HG02885 (cell line): ENCODE data around the gene TEX19.
"Not testable (repeated sequence)": the region's sequence is repeated elsewhere in the genome, so short reads cannot be mapped to it uniquely, and the experiment has no call there.

Source experiments
- ATAC-seq: cut with Tn5 transposase; IDR thresholded peaks from one replicate; pipeline ENCODE4 v1.9.1; 2021; ENCODE audit warnings: mild to moderate bottlenecking; ENCODE audit not compliant: unreplicated experiment, poor library complexity

TEX19 gene

GRCh38 chr17:82333279-82334171, 25.5 kb upstream of the TEX19 start, which contains the start of gene SECTM1:
Gene SECTM1, minus strand, starts transcription at chr17:82333766. Its CDS starts 6,526 bp downstream, at chr17:82327240.
- no peak for ATAC-seq

DNA sequence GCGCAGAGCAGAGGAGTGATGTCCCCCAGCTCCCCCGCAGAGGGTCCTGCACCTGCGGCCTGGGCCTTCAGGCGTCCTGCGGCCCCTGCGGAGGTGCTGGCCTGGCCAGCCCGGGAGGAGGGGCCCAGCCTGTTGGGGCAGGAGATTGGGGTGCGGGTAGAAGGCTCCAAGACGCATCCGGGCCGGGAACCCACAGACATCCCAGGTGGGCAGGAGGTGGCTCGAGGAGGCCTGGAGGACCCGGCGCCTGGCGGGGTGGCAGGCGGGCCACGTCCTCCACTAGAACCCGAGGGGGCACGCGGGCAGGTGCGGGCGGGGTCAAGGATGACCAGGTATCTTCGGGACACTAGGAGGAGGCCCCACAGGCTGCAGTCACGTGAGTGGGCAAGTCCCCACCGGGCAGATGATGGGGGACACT, 24.8 kb upstream of the TEX19 start:
- ATAC-seq: no peak

- no peak for ATAC-seq
Measured at GRCh38 chr17:82334622-82335394, 24.2 kb upstream of the TEX19 start.

DNA sequence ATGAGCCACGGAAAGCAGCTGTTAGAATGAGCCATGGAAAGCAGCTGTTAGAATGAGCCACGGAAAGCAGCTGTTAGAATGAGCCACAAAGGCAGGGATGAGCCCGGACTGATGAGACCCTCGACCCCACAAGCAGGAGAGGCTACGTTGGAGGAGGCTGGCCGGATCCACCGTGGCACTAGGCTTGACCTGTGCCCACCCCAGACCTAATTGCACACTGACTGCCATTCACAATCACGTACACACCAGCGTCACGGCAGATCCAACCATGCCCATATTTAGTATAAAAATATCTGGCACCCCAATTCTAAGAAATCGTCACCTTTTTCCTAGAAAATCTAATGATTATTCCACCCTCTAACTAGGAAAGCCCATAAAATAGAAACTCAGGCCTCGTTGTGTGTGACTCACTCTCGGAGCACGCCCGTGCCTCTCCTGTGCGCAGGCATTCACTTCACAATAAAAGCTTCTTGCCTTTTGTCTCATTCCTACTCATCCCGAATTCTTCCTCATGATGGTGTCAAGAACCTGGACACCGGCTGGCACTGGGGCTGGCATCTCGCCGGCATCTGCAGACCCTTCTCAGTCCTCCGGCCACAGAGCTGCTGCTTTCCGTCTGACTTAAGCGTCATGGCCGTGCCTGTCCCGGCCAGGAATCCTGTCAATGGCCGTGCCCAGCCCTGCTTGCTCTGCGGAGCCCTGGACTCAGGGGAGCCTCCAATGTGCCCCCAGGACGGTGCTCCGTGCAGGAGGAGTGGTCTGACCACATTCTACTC, 20.0 kb upstream of the TEX19 start:
- ATAC-seq: no peak

- ATAC-seq: no peak
Measured at GRCh38 chr17:82339634-82340580, 19.1 kb upstream of the TEX19 start.

DNA sequence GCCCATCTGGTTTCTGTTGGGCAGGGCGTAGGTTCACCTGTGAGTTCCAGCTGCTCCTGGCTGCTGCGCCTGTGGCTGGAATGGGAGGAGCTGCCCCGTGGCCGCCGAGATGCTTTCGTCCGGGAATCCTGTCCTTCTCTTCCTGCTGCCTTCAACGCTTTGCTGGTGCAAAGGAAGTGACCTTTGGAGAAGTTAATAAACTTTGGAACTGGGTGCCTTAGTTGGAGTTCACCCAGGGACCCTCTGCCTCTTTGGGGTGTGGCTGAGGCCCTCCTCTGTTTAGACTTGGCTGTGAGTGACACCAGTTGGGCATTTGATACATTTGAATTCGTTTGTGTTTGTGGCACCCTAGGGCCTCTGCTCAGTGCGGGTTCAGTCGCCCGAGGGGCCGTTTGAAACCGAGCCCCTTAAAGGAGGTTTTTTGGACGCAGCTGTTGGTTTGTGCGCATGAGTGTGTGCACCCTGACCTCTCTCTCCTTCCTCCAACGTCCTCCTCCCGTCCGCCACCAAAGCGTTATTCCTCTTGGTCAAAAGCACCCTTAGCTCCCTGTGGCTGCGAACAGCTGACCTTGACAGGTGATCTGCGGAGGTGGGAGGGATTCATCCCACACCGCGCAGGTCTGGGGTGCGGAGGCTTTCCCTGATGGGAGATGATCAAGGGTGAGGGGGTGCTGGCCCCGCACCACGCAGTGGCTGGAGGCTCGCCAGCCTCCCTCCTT, 16.5 kb upstream of the TEX19 start:
- ATAC-seq: no peak

- no peak for ATAC-seq
Measured at GRCh38 chr17:82343560-82343959, 15.5 kb upstream of the TEX19 start.

- ATAC-seq: no peak
Measured at GRCh38 chr17:82344175-82344907, 14.7 kb upstream of the TEX19 start.

- no peak for ATAC-seq
Measured at GRCh38 chr17:82345151-82345976, 13.7 kb upstream of the TEX19 start.

DNA sequence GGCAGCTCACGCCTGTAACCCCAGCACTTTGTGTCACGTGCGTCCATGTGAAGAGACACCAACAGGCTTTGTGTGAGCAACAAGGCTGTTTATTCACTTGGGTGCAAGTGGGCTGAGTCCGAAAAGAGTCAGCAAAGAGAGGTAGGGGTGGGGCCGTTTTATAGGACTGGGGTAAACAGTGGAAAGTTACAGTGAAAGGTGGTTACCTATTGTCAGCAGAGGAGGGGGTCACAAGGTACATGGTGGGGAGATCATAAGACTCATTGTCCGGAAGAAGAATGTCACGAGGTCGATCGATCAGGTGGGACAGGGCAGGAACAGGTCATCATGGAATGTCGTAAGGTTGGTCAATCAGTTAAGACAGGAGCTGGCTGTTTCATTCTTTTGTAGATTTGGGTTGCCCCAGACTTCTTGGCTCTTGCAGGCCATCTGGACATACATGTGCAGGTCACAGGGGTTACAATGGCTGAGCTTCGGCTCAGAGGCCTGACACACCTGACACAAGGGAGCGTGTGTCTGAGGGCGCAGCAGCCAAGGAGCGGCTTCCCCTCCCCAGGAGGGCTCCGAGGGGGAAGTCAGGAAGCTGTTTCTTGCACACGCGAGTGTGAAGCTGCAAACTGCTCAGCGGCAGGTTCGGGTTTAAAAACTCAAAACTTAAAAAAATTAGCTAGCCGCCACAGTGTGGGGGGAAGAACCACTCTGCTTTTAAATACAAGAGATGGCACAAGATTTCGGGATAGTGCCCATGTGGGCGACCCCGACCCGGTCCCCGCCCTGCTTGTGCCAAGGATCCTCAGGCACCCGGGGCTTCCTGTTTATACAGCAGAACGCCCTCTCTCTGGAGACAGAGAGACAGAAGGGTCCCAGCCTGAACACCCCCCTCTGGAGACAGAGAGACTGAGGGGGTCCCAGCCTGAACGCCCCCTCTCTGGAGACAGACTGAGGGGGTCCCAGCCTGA, 12.4 kb upstream of the TEX19 start:
- ATAC-seq: no peak

DNA sequence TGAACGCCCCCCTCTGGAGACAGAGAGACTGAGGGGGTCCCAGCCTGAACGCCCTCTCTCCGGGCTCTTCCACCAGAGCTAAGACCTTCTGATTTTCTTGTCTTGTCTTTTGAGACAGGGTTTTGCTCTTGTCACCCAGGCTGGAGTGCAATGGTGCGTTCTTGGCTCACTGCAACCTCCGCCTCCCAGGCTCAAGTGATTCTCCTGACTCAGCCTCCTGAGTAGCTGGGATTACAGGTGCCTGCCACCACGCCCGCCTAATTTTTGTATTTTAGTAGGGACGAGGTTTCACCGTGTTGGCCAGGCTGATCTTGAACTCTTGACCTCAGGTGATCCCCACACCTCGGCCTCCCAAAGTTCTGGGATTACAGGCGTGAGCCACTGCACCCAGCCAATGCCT, 11.1 kb upstream of the TEX19 start:
- ATAC-seq: not testable (repeated sequence)

GRCh38 chr17:82348434-82348833, 10.6 kb upstream of the TEX19 start:
- no peak for ATAC-seq

DNA sequence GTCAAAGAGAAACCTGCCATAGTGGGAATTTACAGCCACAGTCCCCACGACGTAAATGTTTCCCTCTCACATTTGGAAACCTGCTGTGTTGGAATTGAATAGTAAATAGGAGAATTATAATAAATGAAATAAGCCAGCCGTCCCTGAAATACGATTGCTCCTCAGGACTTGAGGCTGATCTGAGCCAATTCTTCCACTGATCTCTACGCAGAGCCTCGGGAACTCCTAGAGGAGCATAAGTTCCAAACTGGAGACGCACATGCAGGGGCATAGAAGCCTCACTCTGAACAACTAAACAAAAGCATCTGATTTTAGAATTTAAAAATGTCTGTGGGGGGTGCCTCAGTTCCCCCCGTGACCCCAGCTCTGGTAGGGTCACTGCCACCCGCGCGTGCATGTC, 10.2 kb upstream of the TEX19 start:
- ATAC-seq: no peak

DNA sequence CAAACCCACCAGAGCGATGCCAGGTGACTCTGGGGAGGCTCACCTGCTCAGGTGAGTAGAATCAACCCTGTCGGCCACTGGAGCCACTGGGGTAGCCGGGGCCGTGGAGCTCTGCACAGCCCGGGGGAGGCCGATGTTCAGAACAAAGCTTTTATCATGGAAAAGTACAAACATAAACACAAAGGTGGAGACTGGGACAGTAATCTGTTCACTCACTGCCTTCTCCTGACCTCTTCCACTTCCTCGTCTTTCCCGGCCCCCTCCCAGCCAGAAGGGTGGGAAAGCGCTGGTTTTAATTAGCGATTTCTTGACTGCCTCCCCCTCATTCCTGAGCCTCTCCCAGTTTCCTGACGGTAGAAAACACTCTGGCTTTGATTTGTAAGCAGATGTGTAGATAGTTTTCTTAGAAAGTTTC, 9.8 kb upstream of the TEX19 start:
- no peak for ATAC-seq

DNA sequence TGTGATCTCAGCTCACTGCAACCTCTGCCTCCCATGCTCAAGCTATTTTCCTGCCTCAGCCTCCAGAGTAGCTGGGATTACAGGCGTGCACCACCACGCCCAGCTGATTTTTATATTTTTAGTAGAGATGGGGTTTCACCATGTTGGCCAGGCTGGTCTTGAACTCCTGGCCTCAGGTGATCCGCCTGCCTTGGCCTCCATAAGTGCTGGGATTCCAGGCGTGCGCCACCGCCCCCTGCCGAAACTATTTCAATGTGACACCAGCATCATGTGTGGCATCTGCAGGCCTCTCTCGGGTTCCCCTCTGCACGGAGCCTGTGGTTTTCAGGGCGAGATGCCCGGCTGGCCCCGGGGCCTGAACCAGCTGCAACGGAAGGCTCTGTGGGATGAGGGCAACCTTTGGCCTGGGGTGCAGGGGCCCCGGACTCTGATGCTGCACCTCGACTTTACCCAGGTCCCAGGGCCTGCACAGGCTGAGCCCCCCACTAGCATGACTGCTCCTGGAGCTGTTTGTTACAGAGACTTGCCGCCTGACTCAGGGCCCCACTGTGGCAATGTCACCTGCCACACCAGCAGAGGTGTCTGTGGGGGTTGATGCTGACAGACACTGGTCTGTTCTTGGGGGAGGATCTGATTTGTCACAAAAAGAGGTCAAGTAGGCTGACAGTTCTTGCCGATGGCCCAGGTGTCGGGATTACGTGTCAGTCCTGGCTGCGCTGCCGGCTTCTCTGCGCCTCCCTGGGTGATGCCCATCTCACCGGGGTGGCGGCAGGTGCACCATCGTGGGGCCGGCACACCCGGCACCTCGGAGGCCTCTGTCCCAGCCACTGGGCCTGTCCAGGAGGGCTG, 8.6 kb upstream of the TEX19 start:
- ATAC-seq: no peak
